GM19455 (cell line): ENCODE data around the gene DTNA.
A peak's percentile ranks its signal among the peaks of the same experiment; 100 is the strongest.

Source experiments
- ATAC-seq: cut with Tn5 transposase; IDR thresholded peaks from one replicate; pipeline ENCODE4 v1.9.1; 2021; ENCODE audit not compliant: unreplicated experiment

DTNA gene

GRCh38 chr18:34767601-34768027, 57.5 kb downstream of the DTNA start:
- ATAC-seq, result no peak

- ATAC-seq, result no peak
Observed at GRCh38 chr18:34771958-34772357, 61.9 kb downstream of the DTNA start.

- ATAC-seq, result no peak
Observed at GRCh38 chr18:34772887-34773286, 62.8 kb downstream of the DTNA start.

DNA sequence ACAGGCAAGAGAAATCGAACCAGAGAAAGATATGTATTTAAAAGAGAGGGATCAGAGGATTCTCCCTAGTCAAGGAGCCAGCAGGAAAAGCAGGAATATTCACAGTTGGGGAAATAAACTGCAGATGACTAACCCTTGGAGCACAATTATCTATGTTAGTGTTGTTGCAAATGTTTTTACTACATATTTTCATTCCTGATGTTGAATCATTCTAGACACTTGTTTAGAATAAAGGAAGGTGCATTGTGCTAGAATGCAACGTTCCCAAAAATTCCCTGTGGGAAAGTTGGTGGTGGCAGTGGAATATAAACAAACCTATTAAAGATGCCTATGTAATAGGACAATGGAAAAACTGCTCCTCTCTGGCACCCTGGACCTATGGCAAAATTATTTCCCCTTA, 63.3 kb downstream of the DTNA start:
- no peak for ATAC-seq

DNA sequence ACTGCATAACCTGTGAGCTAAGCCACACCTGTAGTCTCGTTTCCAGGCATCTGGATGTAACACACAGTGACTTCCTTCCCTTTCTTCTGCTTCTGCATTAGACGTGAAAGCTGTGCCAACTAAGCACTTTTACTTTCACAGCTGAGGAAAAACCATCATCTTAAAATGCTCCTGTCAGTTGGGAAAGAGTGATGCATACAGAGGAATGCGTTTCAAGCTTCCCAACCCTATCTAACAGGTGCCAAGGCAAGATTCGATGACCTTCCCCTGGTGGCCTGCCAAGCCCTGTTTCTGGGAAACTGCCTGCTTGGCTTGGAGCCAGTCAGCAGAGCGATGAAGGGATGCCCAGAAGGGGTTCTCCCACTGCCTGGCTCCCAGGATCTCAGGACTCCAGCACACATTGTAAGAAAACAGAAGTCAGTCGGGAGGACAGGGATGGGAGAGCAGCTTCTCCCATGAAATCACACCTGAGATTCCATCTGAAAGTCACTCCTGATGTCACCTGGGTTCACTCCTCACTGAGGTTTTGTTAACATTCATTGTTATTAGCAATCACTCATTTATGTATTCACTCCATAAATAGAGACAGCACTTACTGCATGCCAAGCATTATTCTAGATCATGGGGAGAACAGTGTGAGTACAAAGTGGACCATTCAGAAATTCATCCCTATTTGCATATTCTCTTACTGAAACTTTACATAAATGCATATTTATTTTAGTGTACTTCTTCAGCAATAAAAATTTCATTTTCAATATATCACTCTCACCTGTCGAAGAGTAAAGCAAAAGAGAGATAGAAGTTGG, 64.1 kb downstream of the DTNA start:
- ATAC-seq, result no peak

DNA sequence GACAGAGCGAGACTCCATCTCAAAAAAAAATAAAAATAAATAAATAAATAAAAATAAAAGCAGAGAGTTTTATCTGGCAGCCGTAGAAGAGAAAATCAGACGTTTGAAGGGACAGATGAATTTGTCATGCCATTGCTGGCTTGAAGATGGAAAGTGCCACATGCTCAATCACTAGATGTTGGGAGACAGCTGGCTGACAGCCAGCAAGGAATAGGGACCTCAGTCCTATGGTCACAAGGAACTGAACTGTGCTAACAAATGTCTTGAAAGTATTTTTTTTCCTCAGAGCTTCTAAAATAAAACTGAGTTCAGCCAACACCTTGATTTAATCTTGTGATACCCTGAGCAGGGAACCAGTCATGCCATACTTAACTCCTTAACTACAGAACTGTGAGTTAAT, 65.4 kb downstream of the DTNA start:
- ATAC-seq, result no peak

DNA sequence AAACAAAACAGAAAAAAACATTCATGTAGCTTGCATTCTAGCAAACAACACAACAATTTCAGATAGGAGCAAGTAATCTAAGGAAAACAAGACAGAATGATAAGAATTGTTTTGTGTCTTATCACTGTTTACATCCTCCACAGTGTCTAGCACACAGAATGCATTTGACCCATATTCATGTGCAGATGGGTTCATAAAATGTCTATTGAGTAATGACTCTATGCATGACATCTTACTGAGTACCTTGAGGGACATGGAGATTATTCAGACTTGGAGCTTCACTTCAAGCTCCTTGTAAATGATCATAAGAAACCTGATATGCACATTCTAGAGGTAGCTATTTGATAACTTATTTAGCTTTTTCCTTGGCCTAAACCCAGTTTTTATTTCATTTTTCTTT, 69.0 kb downstream of the DTNA start:
- ATAC-seq, result no peak

DNA sequence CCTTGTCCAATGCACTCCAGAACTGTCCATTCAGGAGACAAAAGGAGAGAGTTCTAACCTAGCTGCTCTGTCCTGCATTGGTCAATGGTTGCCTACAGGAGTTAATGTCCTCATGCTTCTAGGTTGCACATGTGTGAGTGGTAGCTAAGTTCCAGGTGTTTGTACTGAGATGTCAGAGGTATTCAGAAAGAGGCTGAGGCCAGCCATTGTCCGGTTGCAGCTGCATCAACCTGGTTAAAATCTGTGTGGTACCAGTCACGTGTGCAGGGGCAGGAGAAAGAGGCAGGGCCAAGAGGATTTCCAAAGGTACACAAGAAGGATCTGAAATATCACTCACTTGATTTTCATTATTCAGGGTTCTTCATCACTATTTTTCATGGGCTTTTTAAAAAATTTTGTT, 70.8 kb downstream of the DTNA start:
- no peak for ATAC-seq

GRCh38 chr18:34783501-34783900, 73.4 kb downstream of the DTNA start:
- ATAC-seq, result no peak

GRCh38 chr18:34786162-34786741, 76.2 kb downstream of the DTNA start:
- ATAC-seq, result no peak

- ATAC-seq, result peak; percentile 91
Observed at GRCh38 chr18:34787931-34788532, 77.9 kb downstream of the DTNA start.

GRCh38 chr18:34789768-34790344, 79.8 kb downstream of the DTNA start:
- no peak for ATAC-seq

DNA sequence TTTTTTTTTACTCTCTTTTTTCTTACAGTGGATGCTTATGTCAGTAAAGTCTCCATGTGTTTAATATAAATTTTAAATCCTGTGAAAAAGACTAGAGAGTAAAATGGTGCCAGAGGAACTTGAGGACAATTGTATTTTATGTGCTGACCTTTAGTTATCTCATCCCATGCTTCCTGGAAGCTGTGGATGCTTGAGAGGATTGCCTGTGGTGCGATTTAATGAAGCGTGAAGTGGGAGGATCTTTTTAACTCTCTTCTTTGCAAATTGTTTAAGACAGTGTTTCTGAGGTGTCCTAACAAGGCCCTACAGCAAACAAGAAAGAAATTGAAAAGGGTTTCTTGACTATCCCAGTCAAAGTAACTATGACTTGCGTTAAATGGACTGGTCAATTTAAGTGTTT, 84.2 kb downstream of the DTNA start:
- no peak for ATAC-seq

DNA sequence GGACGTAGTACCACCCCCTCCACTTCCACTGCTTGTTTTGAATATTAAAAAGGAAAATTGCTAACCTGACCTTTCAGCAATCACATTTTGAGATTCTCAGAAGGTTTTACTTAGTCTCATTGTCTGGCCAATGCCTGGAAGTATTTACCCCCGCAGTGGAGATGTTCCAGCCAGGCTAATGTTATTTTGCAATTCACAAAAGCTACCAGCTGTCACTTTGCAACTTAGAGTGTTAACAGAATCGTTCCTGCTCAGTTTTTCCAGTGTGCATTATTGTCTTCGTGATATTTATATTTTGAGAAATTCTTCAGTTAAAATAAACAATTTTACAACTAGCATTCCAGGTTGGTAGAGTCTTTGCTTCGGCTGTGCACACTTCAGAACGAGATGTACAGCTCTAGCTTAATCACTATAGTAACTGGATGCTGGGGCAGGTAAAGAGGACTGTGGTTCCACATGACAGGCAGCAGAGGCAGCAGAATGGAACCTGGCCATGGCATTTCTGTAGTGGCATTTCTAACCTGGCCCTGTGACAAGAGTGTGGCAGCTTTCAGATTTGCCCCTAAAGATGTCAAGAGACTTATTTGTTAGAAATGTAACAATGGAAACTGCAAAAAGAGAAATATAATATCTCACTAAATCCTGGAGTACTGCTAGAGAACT, 85.1 kb downstream of the DTNA start:
- ATAC-seq, result no peak

DNA sequence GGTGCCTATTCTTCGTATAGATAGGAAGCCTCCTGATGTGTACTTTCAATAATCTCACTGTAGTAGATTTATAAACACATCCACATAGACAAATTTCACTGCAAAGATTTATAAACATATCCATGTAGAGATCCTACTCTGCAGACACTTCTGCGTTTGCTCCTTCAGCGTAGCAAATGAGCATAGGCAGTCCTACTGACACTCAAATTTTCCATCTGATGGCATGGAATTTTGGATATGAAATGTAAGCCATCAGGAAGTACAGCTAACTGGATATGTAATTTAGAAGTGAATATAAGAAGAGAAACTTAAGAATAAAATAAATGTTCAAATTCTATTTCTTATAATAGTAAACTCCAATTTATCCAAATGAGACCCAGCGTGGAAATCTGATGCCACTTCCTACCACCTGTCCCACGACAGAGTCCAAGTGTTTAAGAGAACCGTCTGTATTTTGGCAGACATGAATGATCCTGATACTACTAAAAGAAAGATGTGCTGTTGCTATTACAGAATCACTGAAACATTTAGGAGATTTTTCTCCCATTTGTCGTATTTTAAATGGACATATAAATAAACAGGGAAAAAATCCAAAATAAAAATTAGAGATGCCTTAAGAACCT, 86.0 kb downstream of the DTNA start:
- ATAC-seq, result no peak

GRCh38 chr18:34799291-34799690, 89.2 kb downstream of the DTNA start:
- no peak for ATAC-seq

- ATAC-seq, result no peak
Observed at GRCh38 chr18:34800381-34800780, 90.3 kb downstream of the DTNA start.

- ATAC-seq, result no peak
Observed at GRCh38 chr18:34801774-34802173, 91.7 kb downstream of the DTNA start.

DNA sequence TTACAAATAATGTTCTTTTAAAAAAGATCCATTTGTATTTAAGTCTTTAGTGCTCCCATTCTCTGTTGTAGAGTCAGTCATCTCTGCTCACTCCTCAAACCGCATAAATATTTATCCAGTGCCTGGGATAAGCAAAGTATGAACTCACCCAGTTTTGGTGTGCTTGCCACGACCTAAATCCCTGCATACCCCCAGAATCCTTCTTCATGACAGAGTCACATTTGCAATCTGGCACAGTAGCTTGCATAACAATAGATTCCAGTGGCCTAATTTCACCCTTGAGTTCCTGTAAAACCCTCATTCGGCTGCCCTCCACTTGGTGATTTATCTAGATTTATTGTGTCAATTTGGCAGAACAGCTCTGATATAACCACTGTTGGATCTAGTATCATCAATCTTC, 92.9 kb downstream of the DTNA start:
- no peak for ATAC-seq

GRCh38 chr18:34803877-34804400, 93.8 kb downstream of the DTNA start:
- no peak for ATAC-seq
